Dendritic cell treated with granulocyte-macrophage colony-stimulating factor and Interleukin-4, amounts not matched to agents 40 ng/mL and 50 ng/mL, for 4 days (primary cell): ENCODE data around the gene SINHCAF.

Experiments used
- H3K27ac Mint-ChIP-seq: one replicate; pipeline ENCODE4 v1.8.0; 2022; ENCODE audit warnings: mild to moderate bottlenecking, mixed read lengths
- H3K27me3 Mint-ChIP-seq: one replicate; pipeline ENCODE4 v1.8.0; 2022; ENCODE audit warnings: mild to moderate bottlenecking, mixed read lengths
- H3K36me3 Mint-ChIP-seq: one replicate; pipeline ENCODE4 v1.8.0; 2022; ENCODE audit warnings: low read depth, mixed read lengths
- H3K4me1 Mint-ChIP-seq: one replicate; pipeline ENCODE4 v1.8.0; 2022; ENCODE audit warnings: low read depth, mixed read lengths
- H3K4me3 Mint-ChIP-seq: one replicate; pipeline ENCODE4 v1.8.0; 2022; ENCODE audit warnings: mild to moderate bottlenecking, moderate library complexity, mixed read lengths
- H3K9me3 Mint-ChIP-seq: one replicate; pipeline ENCODE4 v1.8.0; 2022; ENCODE audit warnings: mixed read lengths
- intact Hi-C: fragments of 100-400 bp; cut with micrococcal nuclease; formaldehyde crosslinking; loops from one replicate; pipeline ENCODE4 v1.15.0; 2022

SINHCAF gene

DNA sequence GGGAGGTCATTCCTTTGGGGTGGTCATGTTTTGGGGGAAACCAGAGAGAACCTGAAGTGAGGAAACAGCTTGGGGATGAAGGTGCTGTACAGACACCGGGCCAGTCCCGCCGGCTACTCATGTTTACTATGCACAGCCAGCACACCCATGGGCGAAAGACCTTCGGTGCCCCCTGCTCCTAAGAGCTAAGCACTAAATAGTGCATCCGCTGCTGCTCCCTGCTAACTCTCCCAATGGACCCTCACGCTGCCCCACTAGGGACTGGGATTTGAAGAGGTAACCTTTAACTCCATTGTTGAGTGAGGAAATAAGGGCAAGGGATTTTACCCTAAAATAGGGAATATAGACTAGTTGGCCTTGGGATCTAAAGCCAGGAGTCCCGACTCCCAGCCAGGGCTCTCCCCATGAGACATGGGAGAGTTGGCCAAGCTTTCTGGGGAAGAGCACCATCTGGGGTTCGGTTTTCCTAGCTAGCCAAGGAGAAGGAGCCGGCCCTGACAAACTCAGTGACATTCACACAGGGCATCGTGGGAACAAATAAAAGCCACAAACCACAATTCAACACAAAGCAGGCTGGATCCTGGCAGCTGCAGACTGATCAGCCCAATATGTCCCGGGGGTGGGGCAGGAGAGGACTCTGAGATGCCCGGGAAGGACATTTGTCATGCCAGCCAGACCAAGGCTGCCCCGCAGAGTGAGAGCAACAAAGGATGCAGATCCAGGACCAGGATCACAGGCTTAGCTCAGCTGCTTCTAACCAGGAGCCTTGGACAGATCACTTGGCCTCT, 91.7 kb downstream of the SINHCAF start:
- Mint-ChIP-seq H3K27me3 (peaks cover 13% of the 10 kb centered on the region), H3K4me3 (no peak overlapping the region), H3K36me3 (no peaks in the 10 kb centered on the region), H3K4me1 (no peaks in the 10 kb centered on the region), H3K9me3 (no peaks in the 10 kb centered on the region), H3K27ac (no peak overlapping the region)
- intact Hi-C loops: no loop called here

DNA sequence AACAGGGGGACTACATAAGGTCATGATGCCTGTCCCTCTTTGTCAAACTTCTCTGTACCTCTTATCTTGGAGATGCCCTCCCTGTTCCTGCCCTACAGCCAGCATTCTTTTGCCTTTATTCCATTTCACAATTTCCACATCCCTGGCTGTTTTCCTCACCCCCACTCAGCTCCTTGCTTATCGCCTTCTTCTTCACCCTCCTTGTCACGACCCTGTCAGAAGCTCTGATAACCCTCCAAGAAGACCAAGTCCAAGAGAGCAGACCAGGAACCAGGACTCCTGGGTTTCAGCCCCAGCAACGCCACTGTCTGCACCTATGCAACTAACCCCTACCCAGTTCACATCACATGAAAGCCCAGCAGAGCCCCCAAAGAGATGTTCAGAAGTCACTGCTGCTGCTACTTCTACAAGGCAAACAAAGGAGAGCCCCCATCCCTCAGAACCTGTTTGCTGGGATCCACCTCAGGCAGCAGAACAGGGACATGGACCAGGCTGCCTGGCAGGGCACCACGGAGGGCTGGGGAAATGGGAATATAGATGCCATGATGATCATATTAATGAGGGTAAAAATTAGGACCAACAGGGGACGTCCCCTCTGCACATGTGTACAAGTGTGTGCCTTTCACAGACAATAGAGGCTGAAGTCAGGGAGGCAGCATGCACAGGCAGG, 92.8 kb downstream of the SINHCAF start:
- H3K9me3 Mint-ChIP-seq: no peaks in the 10 kb centered on the region
- no peak overlapping the region for H3K4me3 Mint-ChIP-seq
- H3K36me3 Mint-ChIP-seq: no peaks in the 10 kb centered on the region
- peaks cover 13% of the 10 kb centered on the region for H3K27me3 Mint-ChIP-seq
- H3K4me1 Mint-ChIP-seq: no peaks in the 10 kb centered on the region
- H3K27ac Mint-ChIP-seq: no peak overlapping the region
- intact Hi-C loops: no loop called here

DNA sequence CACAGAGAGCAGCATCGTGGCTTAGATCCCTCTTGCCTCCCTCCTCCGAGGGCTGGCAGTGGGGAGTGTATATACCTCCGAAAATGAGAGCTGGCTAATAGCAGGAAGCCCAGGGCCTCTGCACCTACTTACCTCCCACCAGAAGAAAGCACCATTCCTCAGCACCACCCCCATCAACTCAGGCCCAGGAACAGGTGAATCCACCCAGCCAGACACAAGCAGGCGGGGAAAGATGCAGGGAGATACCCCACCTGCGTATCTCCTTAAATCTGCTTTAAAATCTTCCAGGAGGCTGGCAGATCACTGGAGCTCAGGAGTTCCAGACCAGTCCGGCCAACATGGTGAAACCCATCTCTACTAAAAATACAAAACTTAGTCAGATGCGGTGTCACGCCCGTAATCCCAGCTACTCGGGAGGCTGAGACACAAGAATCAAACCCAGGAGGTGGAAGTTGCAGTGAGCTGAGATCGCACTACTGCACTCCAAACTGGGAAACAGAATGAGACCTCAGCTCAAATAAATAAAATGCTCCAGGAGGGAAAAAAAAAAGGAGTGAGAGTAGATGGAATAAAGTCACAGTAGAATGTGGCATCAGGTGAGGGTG, 93.5 kb downstream of the SINHCAF start:
- H3K9me3 Mint-ChIP-seq: no peaks in the 10 kb centered on the region
- intact Hi-C loops: no loop called here
- no peak overlapping the region for H3K27ac Mint-ChIP-seq
- H3K27me3 Mint-ChIP-seq: peaks cover 12% of the 10 kb centered on the region
- H3K4me3 Mint-ChIP-seq: no peak overlapping the region
- H3K36me3 Mint-ChIP-seq: no peaks in the 10 kb centered on the region
- H3K4me1 Mint-ChIP-seq: no peaks in the 10 kb centered on the region

DNA sequence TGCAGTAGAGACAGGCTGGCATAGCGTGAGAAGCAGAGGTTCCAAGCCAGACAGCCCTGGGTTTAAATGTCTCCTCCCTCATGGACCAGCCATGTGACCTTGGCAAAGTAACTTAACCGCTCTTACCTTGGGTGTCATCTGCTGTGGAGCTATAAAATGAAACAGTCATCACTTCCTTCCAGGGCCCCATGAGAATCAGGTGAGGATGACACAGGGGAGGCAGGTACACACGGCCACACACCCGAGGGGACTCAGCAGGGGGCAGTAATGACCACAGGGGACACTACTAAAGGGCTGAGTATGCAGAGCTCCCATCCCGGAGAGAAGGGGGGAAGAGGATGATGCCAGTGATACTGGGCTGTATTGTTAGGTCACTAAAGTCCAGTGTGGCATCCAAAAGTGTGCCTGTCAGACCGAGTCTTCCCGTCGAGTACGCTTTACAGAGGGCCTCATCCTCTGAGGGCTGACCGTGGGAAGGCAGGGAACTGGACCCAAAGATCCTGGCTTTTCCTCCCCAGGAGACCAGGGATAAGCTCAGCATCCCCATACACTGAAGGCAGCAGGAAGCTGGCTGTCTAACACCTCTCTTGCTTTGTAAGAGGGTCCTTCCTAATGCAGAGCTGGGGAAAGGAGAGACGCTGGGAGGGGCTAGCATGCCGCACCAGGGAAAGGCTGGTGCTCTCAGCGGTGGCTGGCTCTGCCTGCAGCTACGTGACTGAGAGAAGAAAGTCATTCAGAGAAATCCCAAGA, 94.2 kb downstream of the SINHCAF start:
- intact Hi-C loops: no loop called here
- Mint-ChIP-seq H3K27ac (no peak overlapping the region), H3K4me1 (no peaks in the 10 kb centered on the region), H3K36me3 (no peaks in the 10 kb centered on the region), H3K9me3 (no peaks in the 10 kb centered on the region), H3K27me3 (peaks cover 6% of the 10 kb centered on the region), H3K4me3 (no peak overlapping the region)
